GM19372 (cell line): ENCODE data around the gene MYRF.
A peak's percentile ranks its signal among the peaks of the same experiment; 100 is the strongest.

ENCODE experiments used
- ATAC-seq: cut with Tn5 transposase; IDR thresholded peaks from one replicate; pipeline ENCODE4 v1.9.1; 2021; ENCODE audit warnings: mild to moderate bottlenecking, low read depth, moderate library complexity; ENCODE audit not compliant: unreplicated experiment

The MYRF gene

GRCh38 chr11:61814247-61814957, 62.0 kb downstream of the MYRF start:
- no peak for ATAC-seq

- ATAC-seq, result peak; percentile 61
Measured at GRCh38 chr11:61814958-61815789, 62.7 kb downstream of the MYRF start.

GRCh38 chr11:61815790-61816735, 63.6 kb downstream of the MYRF start:
- no peak for ATAC-seq

- ATAC-seq, result no peak
Measured at GRCh38 chr11:61816736-61817455, 64.5 kb downstream of the MYRF start, which contains the start of gene FADS1. TSS of gene FADS1 (minus strand) at chr11:61817003. CDS start at chr11:61816929, 74 bp downstream.

- ATAC-seq, result no peak
Measured at GRCh38 chr11:61817471-61818202, 65.2 kb downstream of the MYRF start.

GRCh38 chr11:61820174-61820573, 67.7 kb downstream of the MYRF start:
- ATAC-seq, result no peak

- no peak for ATAC-seq
Measured at GRCh38 chr11:61826930-61827570, 74.6 kb downstream of the MYRF start.

GRCh38 chr11:61827571-61828378, 75.3 kb downstream of the MYRF start, which contains the start of gene FADS2:
TSS of gene FADS2 (plus strand) at chr11:61828300. CDS start at chr11:61828391, 91 bp downstream.
- ATAC-seq, result peak; percentile 69

GRCh38 chr11:61828379-61828628, 75.9 kb downstream of the MYRF start:
- ATAC-seq, result no peak

GRCh38 chr11:61828629-61829407, 76.4 kb downstream of the MYRF start:
- ATAC-seq, result no peak

GRCh38 chr11:61829806-61830205, 77.4 kb downstream of the MYRF start:
- no peak for ATAC-seq

GRCh38 chr11:61830237-61831105, 78.0 kb downstream of the MYRF start:
- no peak for ATAC-seq

GRCh38 chr11:61832207-61832606, 79.8 kb downstream of the MYRF start:
- ATAC-seq, result no peak

- no peak for ATAC-seq
Measured at GRCh38 chr11:61832754-61833153, 80.3 kb downstream of the MYRF start.

- ATAC-seq, result no peak
Measured at GRCh38 chr11:61833471-61833870, 81.0 kb downstream of the MYRF start.

GRCh38 chr11:61833926-61834277, 81.5 kb downstream of the MYRF start:
- no peak for ATAC-seq
